GM13976 (cell line): ENCODE data around the gene UQCRHL.

Experiments used
- DNase-seq: peaks from one replicate; pipeline ENCODE4 v3.0.0; 2012; ENCODE audit warnings: low spot score
- in situ Hi-C: fragments of 300-500 bp; cut with MboI; formaldehyde crosslinking; loops from one replicate; pipeline ENCODE4 v1.12.0; 2022; ENCODE audit warnings: low sequenced_read_pairs, mixed read lengths, inconsistent platforms; ENCODE audit not compliant: unreplicated experiment
- TF ChIP-seq, protein P1 (sequence below): IDR thresholded peaks from 2 replicates; pipeline ENCODE4 v1.5.1; 2012; ENCODE audit warnings: borderline replicate concordance, mild to moderate bottlenecking; ENCODE audit not compliant: insufficient read depth; ENCODE audit errors: extremely low read depth, missing control alignments, control extremely low read depth

Gene UQCRHL

DNA sequence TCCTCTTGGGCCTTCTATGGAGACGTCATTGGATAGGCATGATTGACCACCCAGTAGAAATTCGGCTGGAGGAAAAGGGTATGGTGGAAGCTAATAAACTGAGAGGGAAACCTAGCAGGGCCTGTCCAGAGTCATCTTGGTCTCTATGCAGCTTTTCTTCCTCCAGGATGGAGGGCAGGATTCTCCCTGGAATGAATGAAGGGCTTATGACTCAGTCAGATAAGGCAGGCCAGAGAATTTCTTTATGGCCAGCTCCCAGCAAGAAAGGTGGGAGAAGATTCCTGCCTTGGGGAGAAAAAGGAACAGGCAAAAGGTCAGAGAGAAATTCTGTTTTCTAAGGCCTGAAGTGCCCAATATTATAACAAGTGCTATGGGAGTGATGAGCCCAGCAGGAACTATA, 31.7 kb downstream of the UQCRHL start:
- in situ Hi-C loops, result no loop called here
- DNase-seq, result no peak
- TF ChIP-seq, protein P1, sequence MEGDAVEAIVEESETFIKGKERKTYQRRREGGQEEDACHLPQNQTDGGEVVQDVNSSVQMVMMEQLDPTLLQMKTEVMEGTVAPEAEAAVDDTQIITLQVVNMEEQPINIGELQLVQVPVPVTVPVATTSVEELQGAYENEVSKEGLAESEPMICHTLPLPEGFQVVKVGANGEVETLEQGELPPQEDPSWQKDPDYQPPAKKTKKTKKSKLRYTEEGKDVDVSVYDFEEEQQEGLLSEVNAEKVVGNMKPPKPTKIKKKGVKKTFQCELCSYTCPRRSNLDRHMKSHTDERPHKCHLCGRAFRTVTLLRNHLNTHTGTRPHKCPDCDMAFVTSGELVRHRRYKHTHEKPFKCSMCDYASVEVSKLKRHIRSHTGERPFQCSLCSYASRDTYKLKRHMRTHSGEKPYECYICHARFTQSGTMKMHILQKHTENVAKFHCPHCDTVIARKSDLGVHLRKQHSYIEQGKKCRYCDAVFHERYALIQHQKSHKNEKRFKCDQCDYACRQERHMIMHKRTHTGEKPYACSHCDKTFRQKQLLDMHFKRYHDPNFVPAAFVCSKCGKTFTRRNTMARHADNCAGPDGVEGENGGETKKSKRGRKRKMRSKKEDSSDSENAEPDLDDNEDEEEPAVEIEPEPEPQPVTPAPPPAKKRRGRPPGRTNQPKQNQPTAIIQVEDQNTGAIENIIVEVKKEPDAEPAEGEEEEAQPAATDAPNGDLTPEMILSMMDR, result no peak

DNA sequence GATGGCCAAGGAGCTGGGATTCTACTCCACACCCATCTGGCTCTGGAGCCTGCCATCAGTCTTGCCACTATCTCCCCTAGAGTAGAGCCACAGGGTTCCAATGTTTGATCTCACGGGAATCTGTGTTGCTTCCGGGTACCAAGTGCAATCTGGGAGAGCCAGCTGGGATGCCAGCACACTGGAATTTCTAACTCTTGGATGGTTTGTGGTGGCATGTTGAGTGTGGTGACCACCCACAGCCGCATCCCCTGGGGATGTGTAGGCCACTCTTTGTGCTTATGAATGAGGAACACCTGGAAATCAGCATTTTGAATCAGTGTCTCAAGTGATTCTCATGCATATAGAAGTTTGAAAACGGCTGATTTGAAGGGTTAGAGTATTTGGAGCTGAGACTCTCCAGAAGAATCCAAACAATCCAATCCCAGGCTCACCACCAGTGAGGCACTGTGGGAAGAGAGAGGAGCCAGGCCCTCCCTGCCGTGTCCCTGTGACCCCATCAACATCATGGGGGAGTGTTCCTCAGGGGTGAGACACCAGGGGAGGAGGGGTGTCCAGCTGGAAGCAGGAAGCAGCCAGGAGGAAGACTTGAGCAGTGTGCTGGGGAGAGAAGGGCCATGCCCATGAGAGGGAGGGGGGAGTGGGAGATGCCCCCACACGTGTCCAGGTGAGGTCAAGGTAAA, 35.5 kb downstream of the UQCRHL start:
- DNase-seq, result no peak
- TF ChIP-seq, protein P1, result no peak
- in situ Hi-C loops, result no loop called here

DNA sequence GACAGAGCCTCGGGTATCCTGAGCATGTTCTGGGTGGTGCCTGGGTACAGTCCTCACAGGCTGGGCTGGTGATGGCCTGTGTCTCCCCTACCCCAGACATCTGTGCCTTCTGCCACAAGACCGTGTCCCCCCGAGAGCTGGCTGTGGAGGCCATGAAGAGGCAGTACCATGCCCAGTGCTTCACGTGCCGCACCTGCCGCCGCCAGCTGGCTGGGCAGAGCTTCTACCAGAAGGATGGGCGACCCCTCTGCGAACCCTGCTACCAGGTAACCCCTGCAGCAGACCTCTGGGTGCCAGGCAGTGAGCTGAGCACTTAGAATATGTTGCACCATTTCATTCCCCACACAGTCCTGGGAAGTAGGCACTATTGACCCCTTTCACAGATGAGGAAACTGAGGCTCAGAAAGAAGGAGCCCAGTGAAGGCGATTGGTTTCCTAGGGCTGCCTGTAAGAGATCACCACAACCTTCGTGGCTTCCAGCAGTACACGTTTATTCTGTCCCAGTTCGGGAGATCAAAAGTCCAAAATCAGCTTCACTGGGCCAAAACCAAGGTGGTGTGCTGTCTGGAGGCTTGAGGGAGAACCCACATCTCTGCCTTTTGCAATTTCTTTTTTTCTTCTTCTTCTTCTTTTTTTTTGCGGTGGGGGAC, 37.0 kb downstream of the UQCRHL start:
- in situ Hi-C loops, result no loop called here
- DNase-seq, result no peak
- TF ChIP-seq, protein P1, result no peak

DNA sequence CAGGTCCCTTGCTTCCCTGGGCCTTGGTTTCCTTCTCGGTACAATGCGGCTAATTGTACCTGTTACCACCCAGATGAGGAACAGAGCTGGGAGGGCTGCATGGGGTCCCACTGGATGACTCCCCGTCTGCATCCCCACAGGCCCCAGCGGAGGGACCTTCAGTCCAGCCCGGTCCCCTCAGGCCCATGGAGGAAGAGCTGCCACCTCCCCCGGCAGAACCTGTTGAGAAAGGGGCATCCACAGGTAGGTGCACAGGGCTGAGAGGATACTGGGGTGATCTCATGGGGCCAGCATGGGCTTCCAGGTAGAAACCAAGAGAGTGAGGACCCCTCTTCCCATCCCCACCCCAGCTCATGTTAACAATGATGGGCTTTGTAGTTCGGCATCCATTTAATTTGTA, 39.1 kb downstream of the UQCRHL start:
- DNase-seq, result no peak
- TF ChIP-seq, protein P1, result no peak
- in situ Hi-C loops, result no loop called here

DNA sequence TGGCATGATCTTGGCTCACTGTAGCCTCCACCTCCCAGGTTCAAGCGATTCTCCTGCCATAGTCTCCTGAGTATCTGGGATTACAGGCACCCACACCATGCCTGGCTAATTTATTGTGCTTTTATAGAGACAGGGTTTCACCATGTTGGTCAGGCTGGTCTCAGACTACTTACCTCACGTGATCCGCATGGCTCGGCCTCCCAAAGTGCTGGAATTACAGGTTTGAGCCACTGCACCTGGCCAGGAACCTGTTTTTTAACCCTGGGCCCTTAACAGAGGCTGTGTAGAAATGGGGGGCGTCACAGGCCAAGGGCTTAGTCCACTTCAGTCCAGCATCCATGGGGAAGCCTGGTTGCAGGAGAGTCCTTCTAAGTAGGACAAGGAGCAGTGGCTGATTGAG, 39.5 kb downstream of the UQCRHL start:
- no peak for DNase-seq
- in situ Hi-C loops, result no loop called here
- TF ChIP-seq, protein P1, result no peak

DNA sequence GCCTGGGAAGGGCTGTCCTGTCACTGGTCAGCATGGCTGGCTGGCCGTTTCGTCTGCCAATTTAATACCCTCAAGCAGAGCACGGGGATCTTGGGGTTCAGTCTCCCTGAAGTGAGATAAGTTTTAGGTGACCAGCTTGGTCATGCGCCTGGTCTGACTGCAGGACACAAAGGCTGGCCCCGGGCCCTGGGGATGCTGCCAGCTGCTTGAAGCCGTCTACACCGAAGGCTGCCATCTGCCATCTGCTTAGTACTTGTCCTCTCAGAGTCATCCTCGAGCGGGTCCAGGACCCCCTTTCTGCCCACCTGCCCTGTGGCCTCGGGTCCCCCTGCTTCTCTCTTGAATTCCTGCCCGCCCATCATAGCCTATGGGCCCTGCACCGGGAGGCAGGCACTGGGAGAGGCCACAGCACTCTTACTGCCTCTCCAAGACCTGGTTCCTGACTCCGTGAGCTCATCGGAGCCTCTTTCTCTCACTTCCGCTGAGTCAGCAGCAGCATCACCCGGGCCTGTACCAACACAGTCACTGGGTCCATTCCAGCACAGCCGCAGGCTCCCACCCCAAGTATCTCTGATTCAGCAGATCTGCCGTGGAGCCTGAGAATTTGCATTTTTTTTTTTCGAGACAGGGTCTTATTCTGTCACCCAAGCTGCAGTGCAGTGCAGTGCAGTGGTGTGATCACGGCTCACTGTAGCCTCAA, 41.8 kb downstream of the UQCRHL start:
- no peak for DNase-seq
- in situ Hi-C loops, result no loop called here
- TF ChIP-seq, protein P1, result no peak
